GF-D8 (cell line): ENCODE measurements around the gene UGT1A8.
"Not testable (repeated sequence)": the region's sequence is repeated elsewhere in the genome, so short reads cannot be mapped to it uniquely, and the experiment has no call there.

Experiments used
- DNase-seq: peaks from one replicate; lab custom pipeline; 2025; lab: John Stamatoyannopoulos, UW

The UGT1A8 gene

GRCh38 chr2:233617476-233617875 lies at the start of gene UGT1A8:
TSS of gene UGT1A8 (plus strand) at chr2:233617633. CDS start at chr2:233617708, 75 bp downstream.
- not testable (repeated sequence) for DNase-seq

- DNase-seq = no peak
Observed at GRCh38 chr2:233571001-233571400, 46.4 kb upstream of the UGT1A8 start.

- no peak for DNase-seq
Observed at GRCh38 chr2:233571462-233571861, 46.0 kb upstream of the UGT1A8 start.

- no peak for DNase-seq
Observed at GRCh38 chr2:233572468-233572867, 45.0 kb upstream of the UGT1A8 start.

- not testable (repeated sequence) for DNase-seq
Observed at GRCh38 chr2:233577341-233577740, 40.1 kb upstream of the UGT1A8 start.

GRCh38 chr2:233583217-233583965 lies 34.0 kb upstream of the UGT1A8 start:
- not testable (repeated sequence) for DNase-seq

- no peak for DNase-seq
Observed at GRCh38 chr2:233584210-233584609, 33.2 kb upstream of the UGT1A8 start.

- no peak for DNase-seq
Observed at GRCh38 chr2:233588400-233588799, 29.0 kb upstream of the UGT1A8 start.

GRCh38 chr2:233592706-233593105 lies 24.7 kb upstream of the UGT1A8 start:
- DNase-seq = not testable (repeated sequence)

GRCh38 chr2:233593201-233593600 lies 24.2 kb upstream of the UGT1A8 start:
- no peak for DNase-seq

GRCh38 chr2:233597522-233597921 lies 19.9 kb upstream of the UGT1A8 start:
- DNase-seq = no peak

GRCh38 chr2:233598952-233599351 lies 18.5 kb upstream of the UGT1A8 start:
- no peak for DNase-seq

- no peak for DNase-seq
Observed at GRCh38 chr2:233600386-233600785, 17.0 kb upstream of the UGT1A8 start.

- DNase-seq = no peak
Observed at GRCh38 chr2:233602076-233602475, 15.4 kb upstream of the UGT1A8 start.

- DNase-seq = no peak
Observed at GRCh38 chr2:233603520-233603919, 13.9 kb upstream of the UGT1A8 start.

- DNase-seq = no peak
Observed at GRCh38 chr2:233604826-233605225, 12.6 kb upstream of the UGT1A8 start.

GRCh38 chr2:233605680-233606079 lies 11.8 kb upstream of the UGT1A8 start:
- DNase-seq = no peak

GRCh38 chr2:233611284-233611683 lies 6.1 kb upstream of the UGT1A8 start:
- no peak for DNase-seq

GRCh38 chr2:233620204-233620603 lies 2.8 kb downstream of the UGT1A8 start:
- DNase-seq = no peak

- DNase-seq = not testable (repeated sequence)
Observed at GRCh38 chr2:233621863-233622262, 4.4 kb downstream of the UGT1A8 start.

- no peak for DNase-seq
Observed at GRCh38 chr2:233627331-233628025, 10.0 kb downstream of the UGT1A8 start.

- not testable (repeated sequence) for DNase-seq
Observed at GRCh38 chr2:233636306-233636705, 18.9 kb downstream of the UGT1A8 start, which contains the start of gene UGT1A10. TSS of gene UGT1A10 (plus strand) at chr2:233636448. CDS start at chr2:233636523, 75 bp downstream.

GRCh38 chr2:233638836-233639235 lies 21.4 kb downstream of the UGT1A8 start:
- no peak for DNase-seq
